ENCODE data around the gene SLC39A11.

DNA sequence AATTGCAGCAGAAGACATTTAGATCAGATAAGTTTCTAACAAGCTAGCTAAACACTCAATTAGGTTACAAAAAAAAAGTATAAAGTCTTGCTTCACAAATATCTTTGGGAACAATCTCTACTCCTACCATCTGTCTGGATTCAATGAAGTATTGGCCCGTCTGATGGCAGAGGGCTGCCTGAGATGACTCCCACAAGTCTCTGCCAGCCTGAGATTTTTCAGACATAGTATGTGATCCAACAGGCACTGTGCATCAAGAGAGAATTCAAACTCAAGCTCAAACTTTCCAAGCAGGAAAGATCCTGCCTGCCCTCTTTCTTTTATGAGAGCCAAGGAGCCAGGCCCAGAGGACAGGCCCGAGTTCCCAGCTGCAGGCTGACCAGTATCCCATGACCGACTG, 22.6 kb downstream of the SLC39A11 start:
- TF ChIP-seq CTCF (IDR thresholded peaks at IDR 0.05) (no peak), POLR2AphosphoS5 (IDR thresholded peaks at IDR 0.05) (no peak), EP300 (IDR thresholded peaks at IDR 0.05) (no peak)

Data from upper lobe of left lung (tissue), 4 donors.